HCT116 (cell line): ENCODE results near the gene PGM2.

Source experiments
- POLR2A ChIP-seq: IDR thresholded peaks from 2 replicates; pipeline ENCODE4 v1.7.0; 2011; ENCODE audit warnings: borderline replicate concordance; ENCODE audit not compliant: insufficient read depth, insufficient read length; ENCODE audit errors: extremely low read depth
- POLR2AphosphoS5 ChIP-seq: IDR thresholded peaks from 2 replicates; pipeline ENCODE4 v1.6.1; 2011; ENCODE audit warnings: mild to moderate bottlenecking, low read depth, low read length, moderate library complexity
- TF ChIP-seq, protein P1 (sequence below), 3 experiments: fragments of 200-600 bp in 1 of 3; sonication (generic) in 1 of 3; IDR thresholded peaks in 2 of 3; conservative IDR thresholded peaks in 1 of 3; 2 replicates each; pipeline ENCODE4 v1.5.1; 2012 to 2017; ENCODE audit warnings: low read depth in 2 of 3, low read length in 2 of 3, antibody characterized with exemption in 1 of 3, borderline replicate concordance in 1 of 3, control low read depth in 1 of 3, mild to moderate bottlenecking in 1 of 3, mixed read lengths in 1 of 3, mixed run types in 1 of 3, moderate library complexity in 1 of 3; ENCODE audit not compliant: insufficient read depth in 1 of 3

DNA sequence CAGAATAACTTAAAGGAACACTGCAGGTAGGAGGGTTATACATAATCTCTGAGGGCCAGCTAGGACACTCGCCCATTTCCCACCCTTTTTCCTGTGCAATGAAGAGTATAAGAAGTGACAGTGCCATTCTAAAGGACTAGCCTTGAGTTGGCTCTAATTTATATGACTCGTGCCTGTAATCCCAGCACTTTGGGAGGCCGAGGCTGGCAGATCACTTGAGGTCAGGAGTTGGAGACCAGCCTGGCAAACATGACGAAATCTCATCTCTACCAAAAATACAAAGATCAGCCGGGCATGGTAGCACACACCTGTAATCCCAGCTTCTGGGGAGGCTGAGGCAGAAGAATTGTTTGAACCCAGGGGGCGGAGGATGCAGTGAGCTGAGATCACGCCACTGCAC is 68.8 kb downstream of the PGM2 start:
- TF ChIP-seq, protein P1, sequence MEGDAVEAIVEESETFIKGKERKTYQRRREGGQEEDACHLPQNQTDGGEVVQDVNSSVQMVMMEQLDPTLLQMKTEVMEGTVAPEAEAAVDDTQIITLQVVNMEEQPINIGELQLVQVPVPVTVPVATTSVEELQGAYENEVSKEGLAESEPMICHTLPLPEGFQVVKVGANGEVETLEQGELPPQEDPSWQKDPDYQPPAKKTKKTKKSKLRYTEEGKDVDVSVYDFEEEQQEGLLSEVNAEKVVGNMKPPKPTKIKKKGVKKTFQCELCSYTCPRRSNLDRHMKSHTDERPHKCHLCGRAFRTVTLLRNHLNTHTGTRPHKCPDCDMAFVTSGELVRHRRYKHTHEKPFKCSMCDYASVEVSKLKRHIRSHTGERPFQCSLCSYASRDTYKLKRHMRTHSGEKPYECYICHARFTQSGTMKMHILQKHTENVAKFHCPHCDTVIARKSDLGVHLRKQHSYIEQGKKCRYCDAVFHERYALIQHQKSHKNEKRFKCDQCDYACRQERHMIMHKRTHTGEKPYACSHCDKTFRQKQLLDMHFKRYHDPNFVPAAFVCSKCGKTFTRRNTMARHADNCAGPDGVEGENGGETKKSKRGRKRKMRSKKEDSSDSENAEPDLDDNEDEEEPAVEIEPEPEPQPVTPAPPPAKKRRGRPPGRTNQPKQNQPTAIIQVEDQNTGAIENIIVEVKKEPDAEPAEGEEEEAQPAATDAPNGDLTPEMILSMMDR (IDR thresholded peaks at IDR 0.05 in 2 of 3, conservative IDR thresholded peaks at IDR 0.05 in 1 of 3; ENCODE audit: borderline replicate concordance in 1 of 3, insufficient read depth in 1 of 3, low read depth in 2 of 3, low read length in 2 of 3): no peak
- TF ChIP-seq POLR2A (no peak), POLR2AphosphoS5 (no peak)
